Osteoblast (primary cell): ENCODE measurements around the gene ZIC5. TPM values are rescaled to one million over a fixed set of nuclear protein-coding genes. Genes with fewer than 3 reads are reported as not detected.

Experiments
- DNase-seq: peaks from one replicate; pipeline ENCODE4 v3.0.0; 2011; ENCODE audit warnings: low spot score, mixed read lengths; ENCODE audit not compliant: insufficient read length; ENCODE audit errors: missing footprints
- H2AFZ ChIP-seq: 2 replicates; pipeline ENCODE4 v1.6.0; 2011; ENCODE audit warnings: mild to moderate bottlenecking, low read length
- H3K27ac ChIP-seq: 2 replicates; pipeline ENCODE4 v1.5.1; 2011; ENCODE audit warnings: mild to moderate bottlenecking, low read depth, low read length, moderate library complexity
- H3K27me3 ChIP-seq: 2 replicates; pipeline ENCODE4 v1.6.0; 2012; ENCODE audit warnings: mild to moderate bottlenecking, control low read depth, inconsistent platforms, low read length, moderate library complexity; ENCODE audit not compliant: insufficient read depth
- H3K36me3 ChIP-seq: 2 replicates; pipeline ENCODE4 v1.5.1; 2011; ENCODE audit warnings: mild to moderate bottlenecking, low read length, control low read depth, moderate library complexity; ENCODE audit not compliant: insufficient read depth
- H3K4me1 ChIP-seq: 2 replicates; pipeline ENCODE4 v1.5.1; 2011; ENCODE audit warnings: mild to moderate bottlenecking, low read length, control low read depth, moderate library complexity; ENCODE audit not compliant: insufficient read depth
- H3K4me2 ChIP-seq: 2 replicates; pipeline ENCODE4 v1.6.0; 2011; ENCODE audit warnings: mild to moderate bottlenecking, low read length; ENCODE audit not compliant: insufficient read depth
- H3K4me3 ChIP-seq: fragments of 200-600 bp; sonication (generic); 3 replicates; pipeline ENCODE4 v1.5.1; 2012; ENCODE audit warnings: mild to moderate bottlenecking, low read length, inconsistent platforms; ENCODE audit not compliant: insufficient read depth
- H3K79me2 ChIP-seq: 2 replicates; pipeline ENCODE4 v1.6.0; 2012; ENCODE audit warnings: mild to moderate bottlenecking, low read length, control low read depth, inconsistent platforms; ENCODE audit not compliant: insufficient read depth
- H3K9me3 ChIP-seq: 2 replicates; pipeline ENCODE4 v1.5.1; 2011; ENCODE audit warnings: low read depth, low read length, control low read depth
- H4K20me1 ChIP-seq: 2 replicates; pipeline ENCODE4 v1.6.0; 2012; ENCODE audit warnings: mild to moderate bottlenecking, low read length, control low read depth; ENCODE audit not compliant: insufficient read depth
- total RNA-seq: library from RNA; depleted of rRNA; stranded (reverse); fragments of >200 nt; gene quantifications from 2 replicates; pipeline ENCODE4 v1.2.3, GENCODE V29; 2012
- TF ChIP-seq, protein P1 (sequence below): IDR thresholded peaks from 2 replicates; pipeline ENCODE4 v1.5.1; 2011; ENCODE audit warnings: mild to moderate bottlenecking, low read depth, low read length, moderate library complexity; ENCODE audit errors: extremely low read depth

Gene ZIC5
- total RNA-seq, 1 donor: not detected

DNA sequence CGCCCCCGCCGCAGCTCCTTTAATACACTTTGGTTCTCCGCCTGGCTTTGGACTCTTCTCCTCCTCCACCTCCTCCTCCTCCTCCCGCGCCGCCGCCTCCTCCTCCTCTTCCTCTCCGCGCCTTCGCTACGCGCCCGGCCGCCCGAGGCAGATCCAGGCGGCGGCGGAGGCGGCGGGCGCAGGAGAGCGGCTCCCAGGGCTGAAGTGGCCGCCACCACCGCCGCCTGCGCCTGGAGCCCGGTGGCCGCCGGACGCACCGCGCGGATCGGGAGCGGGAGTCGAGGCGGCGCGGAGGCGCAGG, 10.1 kb upstream of the ZIC5 start, which contains the start of gene ZIC2:
TSS of gene ZIC2 (plus strand) at position 50 of the 301 bp plus-strand sequence. CDS start 281 bp downstream, outside the sequence.
- Histone ChIP-seq H3K27ac (no peak within 1 kb of the TSS), H2AFZ (no peak within 1 kb of the TSS), H4K20me1 (peaks cover 3% of the 10 kb centered on the region), H3K4me1 (no peaks in the 10 kb centered on the region), H3K36me3 (no peaks in the 10 kb centered on the region), H3K4me3 (peak within 1 kb of the TSS; percentile 45), H3K27me3 (peaks cover 87% of the 10 kb centered on the region), H3K9me3 (no peaks in the 10 kb centered on the region), H3K4me2 (peak within 1 kb of the TSS; percentile 48), H3K79me2 (no peaks in the 10 kb centered on the region)
- no peak for DNase-seq
- TF ChIP-seq, protein P1, sequence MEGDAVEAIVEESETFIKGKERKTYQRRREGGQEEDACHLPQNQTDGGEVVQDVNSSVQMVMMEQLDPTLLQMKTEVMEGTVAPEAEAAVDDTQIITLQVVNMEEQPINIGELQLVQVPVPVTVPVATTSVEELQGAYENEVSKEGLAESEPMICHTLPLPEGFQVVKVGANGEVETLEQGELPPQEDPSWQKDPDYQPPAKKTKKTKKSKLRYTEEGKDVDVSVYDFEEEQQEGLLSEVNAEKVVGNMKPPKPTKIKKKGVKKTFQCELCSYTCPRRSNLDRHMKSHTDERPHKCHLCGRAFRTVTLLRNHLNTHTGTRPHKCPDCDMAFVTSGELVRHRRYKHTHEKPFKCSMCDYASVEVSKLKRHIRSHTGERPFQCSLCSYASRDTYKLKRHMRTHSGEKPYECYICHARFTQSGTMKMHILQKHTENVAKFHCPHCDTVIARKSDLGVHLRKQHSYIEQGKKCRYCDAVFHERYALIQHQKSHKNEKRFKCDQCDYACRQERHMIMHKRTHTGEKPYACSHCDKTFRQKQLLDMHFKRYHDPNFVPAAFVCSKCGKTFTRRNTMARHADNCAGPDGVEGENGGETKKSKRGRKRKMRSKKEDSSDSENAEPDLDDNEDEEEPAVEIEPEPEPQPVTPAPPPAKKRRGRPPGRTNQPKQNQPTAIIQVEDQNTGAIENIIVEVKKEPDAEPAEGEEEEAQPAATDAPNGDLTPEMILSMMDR: no peak

GRCh38 chr13:99980824-99981734, 9.5 kb upstream of the ZIC5 start:
- peak; percentile 89 for DNase-seq
- Histone ChIP-seq H3K4me1 (no peaks in the 10 kb centered on the region), H3K4me2 (peak overlapping the region; percentile 48), H4K20me1 (peaks cover 3% of the 10 kb centered on the region), H3K4me3 (peak overlapping the region; percentile 45), H3K27ac (no peak overlapping the region), H3K79me2 (no peaks in the 10 kb centered on the region), H3K36me3 (no peaks in the 10 kb centered on the region), H3K9me3 (no peaks in the 10 kb centered on the region), H3K27me3 (peaks cover 87% of the 10 kb centered on the region), H2AFZ (no peak overlapping the region)
- TF ChIP-seq, protein P1: no peak

- H3K4me3 ChIP-seq: peak overlapping the region; percentile 50
- no peaks in the 10 kb centered on the region for H3K36me3 ChIP-seq
- H3K4me2 ChIP-seq: peak overlapping the region; percentile 71
- no peaks in the 10 kb centered on the region for H3K79me2 ChIP-seq
- no peak overlapping the region for H2AFZ ChIP-seq
- no peaks in the 10 kb centered on the region for H3K9me3 ChIP-seq
- H4K20me1 ChIP-seq: peaks cover 3% of the 10 kb centered on the region
- H3K27ac ChIP-seq: no peak overlapping the region
- TF ChIP-seq, protein P1: no peak
- H3K27me3 ChIP-seq: peaks cover 89% of the 10 kb centered on the region
- peak; percentile 98 for DNase-seq
- H3K4me1 ChIP-seq: no peaks in the 10 kb centered on the region
Observed at GRCh38 chr13:99980201-99980823, 8.7 kb upstream of the ZIC5 start.

- peak; percentile 82 for DNase-seq
- no peak overlapping the region for H3K27ac ChIP-seq
- TF ChIP-seq, protein P1: no peak
- no peaks in the 10 kb centered on the region for H3K79me2 ChIP-seq
- no peak overlapping the region for H2AFZ ChIP-seq
- H3K4me2 ChIP-seq: peak overlapping the region; percentile 71
- peaks cover 89% of the 10 kb centered on the region for H3K27me3 ChIP-seq
- H3K9me3 ChIP-seq: no peaks in the 10 kb centered on the region
- H4K20me1 ChIP-seq: peaks cover 3% of the 10 kb centered on the region
- H3K4me3 ChIP-seq: peak overlapping the region; percentile 50
- no peaks in the 10 kb centered on the region for H3K4me1 ChIP-seq
- no peaks in the 10 kb centered on the region for H3K36me3 ChIP-seq
Observed at GRCh38 chr13:99979453-99980200, 8.1 kb upstream of the ZIC5 start.
